GM18868 (cell line): ENCODE data around the gene NAPB.

Source experiments
- ATAC-seq: cut with Tn5 transposase; IDR thresholded peaks from one replicate; pipeline ENCODE4 v1.9.1; 2021; ENCODE audit warnings: mild to moderate bottlenecking, moderate library complexity; ENCODE audit not compliant: unreplicated experiment

The NAPB gene

DNA sequence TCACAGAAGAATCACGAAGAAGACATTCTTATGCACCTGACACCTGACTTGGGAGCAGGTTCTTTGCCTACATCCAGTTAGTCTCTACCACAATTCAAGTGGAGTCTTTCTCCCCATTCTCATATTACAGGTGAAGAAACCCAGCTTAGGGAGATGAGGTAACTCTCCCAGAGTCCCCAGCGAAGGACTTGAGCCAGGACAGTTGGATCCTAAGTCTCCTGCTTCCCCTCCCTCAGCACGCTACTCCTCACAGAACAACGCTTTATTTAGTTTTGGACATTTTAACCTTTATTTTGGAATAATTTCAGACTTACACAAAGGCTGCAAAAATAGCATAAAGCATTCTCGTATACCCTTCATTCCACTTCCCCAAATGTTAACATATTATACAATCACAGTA, 17.4 kb upstream of the NAPB start:
- no peak for ATAC-seq

DNA sequence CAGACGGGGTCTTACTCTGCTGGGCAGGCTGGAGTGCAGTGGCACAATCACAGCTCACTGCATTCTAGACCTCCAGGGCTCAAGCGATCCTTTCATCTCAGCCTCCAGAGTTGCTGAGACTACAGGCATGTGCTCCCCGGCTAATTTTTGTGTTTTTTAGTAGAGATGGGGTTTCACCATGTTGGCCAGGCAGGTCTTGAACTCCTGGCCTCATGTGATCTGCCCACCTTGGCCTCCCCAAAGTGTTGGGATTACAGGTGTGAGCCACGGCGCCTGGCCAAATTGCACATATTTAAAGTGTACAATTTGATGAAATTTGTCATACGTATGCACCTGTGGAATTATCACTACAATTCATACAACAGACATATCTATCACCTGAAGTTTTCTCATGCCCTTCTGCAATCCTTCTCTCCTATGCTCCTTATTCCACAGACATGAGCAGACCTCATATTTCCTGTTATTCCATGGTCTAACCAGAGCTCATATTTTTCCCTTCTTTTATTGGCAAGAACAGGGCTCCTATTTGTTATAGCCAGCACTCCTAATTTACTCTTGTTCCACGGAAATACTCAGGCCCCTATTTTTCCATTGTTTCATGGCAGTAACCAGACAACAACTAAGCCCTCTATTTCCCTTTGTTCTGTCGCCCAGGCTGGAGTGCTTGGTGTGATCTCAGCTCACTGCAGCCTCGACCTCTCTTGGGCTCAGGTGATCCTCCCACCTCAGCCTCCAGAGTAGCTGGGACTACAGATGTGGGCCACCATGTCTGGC, 16.0 kb upstream of the NAPB start:
- no peak for ATAC-seq

DNA sequence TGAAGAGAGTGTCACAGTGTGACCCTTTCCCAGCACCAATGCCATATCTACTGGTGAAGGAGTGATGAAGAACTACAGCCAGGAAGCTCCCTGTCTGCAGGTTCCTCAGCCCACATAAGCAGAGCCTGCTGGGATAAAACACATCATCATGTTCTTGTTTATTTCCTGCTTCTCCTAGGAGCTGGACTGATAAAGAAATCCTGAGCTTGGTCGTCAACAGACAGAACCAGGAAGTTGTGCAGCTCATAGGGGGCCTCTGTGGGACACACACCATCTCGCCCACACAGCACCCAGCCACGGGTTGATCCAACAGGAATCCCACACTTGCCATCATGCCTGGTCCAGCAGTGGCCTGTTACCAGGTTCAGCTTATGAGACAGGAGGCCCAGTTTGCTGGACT, 15.4 kb upstream of the NAPB start:
- ATAC-seq = no peak

DNA sequence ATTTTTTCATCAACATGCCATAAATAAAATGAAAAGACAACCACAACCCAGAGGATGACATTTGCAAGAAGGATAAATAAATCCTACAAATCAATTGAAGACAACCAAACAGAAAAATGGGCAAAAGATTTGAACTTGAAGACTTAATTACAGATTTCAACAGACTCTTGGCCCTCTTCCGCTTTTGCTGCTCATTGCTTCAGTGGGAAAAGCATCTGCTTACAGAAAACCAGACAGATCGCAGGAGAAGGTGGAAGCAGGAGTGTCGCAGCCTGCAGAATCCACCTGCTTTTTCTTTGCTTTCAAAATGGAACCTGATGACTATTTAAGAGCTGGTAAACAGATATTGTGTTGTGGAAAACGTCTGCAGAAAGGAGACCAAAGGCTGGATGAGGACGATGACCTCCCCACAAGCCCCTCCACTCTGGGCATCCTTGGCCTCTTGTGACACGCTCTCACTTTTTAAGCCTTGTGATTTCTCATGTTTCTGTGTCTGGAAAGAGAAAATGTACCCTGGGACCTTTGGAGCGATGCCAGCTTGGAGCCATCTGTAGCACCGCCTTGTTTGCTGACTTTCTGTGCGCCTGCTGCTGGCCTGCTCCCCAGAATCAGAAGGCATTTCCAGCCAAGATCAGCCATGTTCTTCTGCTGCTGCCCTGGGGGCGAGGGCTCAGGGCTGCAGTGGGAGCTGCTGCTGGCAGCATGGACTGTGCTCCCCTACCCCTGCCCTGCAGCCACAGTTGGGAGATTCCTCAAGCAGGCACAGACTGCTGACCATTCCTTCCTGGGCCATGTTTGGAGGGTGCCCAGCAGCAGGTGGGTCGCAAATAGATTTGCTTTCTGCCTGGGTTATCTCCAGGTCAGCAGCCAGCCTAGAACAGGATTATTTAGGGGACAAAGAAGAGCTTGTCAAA, 14.6 kb upstream of the NAPB start:
- ATAC-seq = no peak

DNA sequence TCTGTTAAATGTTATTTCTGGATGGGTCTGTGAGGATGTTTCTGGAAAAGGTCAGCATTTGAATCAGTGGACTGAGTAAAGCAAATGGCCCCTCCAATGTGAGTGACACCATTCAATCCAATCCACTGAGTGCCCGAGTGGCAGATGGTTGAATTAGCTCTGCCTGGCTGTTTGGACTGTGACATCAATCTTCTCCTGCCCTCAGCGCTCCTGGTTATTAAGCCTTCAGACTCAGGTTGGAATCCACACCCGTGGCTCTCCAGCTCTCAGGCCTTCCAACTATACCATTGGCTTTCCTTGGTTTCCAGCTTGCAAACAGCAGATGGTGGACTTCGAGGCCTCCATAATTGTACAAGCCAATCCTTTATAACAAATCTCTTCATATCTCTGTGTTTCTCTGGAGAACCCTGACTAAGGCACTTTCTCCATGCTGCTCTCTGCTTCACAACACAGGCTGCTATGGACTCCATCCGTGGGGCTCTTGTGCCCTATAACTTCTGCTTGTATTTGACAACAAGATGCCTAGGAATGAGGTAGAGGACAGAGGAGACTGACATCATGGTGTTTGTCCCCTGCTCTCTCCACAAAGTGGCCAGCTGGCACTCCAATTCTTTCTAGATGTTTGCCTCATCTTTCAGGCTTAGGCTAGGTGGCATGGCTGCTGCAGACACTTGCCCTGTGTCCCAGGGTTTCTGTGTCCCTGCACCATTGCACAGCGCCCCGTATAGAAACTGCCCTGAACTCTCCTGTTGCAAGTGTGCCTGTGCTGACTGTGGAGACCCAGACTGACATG, 13.4 kb upstream of the NAPB start:
- ATAC-seq = no peak

DNA sequence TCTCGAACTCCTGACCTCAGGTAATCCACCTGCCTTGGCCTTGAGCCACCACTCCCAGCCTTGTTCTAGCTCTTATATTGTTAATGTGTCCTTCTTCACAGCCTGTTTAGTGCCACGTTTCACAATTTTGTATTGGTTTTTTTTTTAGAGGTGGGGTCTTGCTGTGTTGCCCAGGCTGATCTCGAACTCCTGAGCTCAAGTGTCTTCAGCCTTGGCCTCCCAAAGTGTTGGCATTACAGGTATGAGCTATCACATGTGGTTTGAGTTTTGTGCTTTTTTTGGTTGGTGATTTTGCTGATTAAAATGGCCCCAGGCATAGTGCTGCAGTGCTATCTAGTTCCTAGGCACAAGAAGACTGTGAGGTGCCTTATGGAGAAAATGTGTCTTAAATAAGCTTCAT, 12.3 kb upstream of the NAPB start:
- no peak for ATAC-seq

DNA sequence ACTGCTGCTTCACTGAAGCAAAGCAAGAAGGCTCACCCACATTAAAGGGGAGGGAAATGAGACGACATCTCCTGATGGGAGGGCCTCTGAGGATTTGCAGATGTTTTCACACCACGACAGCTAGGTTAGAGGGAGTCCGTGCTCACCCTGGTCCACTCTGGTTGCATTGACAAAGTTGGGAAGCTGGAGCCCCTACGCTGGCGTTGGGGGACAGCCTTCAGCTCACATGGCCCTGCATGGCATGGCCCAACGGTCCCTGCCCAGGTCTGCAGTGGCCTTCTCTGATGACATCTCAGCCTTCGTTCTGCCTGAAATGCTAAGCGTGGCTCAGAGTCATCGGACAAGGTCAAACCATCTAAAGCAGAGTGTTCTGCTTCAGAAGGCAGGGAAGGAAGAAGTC, 3.8 kb upstream of the NAPB start:
- no peak for ATAC-seq

DNA sequence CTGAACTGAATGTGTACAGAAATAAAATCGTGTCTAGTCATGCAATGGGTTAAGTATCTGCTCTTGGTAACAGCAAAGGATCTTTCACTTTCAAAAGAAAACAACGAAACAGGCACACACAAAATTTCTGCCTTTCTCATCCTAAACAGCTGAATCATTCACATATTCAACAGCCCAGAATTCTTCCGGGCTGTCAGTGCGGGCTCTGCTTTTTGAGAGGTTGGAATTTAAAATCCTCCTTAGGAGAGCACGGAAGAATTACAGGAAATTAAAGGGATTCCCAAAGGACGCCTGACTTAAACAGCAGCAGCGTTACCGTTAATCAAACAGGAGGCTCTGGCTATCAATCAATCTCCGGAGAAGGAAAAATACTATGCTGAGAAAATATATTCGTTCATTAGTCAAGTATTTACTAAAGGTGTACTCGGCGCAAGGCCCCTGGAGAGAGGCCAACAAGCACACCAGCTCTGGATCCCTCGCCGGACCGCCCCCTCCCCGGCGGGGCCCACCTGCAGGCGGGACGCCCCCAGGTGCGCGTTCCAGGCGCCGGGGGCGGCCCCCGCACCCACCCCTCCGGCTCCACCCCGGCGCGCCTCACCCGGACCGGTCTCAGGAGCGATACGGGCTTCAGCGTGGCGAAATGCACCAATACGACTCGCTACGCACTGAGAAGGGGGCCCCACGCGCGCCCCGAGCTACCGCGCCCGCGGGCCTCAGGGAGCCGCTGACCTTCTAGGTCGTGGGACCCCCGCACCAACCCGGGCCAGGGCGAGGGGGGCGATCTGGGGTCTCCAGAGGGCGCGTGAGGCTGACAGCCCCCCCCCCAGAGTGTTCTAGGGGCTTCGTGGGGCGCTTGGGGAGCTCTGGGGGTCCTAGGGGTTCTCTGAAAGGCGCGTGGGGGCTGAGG, 1.0 kb downstream of the NAPB start:
- peak; percentile 24 for ATAC-seq

DNA sequence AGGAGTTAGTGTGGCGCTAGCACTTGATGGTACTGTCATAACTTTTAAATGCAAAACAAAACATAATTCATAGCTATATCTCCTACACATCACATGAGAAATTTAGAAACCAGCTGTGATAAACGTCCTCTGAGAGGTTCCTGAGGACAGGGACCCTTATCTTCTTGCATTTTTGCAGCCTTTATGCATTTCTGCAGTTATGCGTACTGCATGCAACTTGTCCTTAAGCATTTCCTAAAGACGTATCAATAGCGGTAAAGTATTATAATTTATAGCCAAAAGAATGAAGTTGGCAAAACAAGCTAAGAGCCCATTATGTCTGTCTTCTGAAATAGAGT, 1.7 kb downstream of the NAPB start:
- ATAC-seq = no peak

DNA sequence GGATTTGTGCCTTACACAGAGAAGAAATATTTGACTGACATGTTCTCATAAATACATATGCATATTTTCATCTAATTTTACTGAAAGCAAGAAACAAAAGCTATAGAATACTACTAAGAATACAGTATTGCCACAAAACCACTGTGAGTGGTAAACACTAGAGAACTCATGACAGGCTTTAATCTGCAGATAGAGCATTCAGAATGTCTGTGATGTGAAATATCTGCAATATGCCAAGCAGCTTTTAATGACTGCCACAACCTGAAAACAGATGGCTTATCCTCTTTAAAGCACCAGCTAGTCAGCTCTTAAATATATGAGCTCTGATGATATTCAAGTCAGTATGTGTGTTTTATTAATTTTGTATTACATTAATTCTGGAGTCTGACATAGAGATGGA, 3.4 kb downstream of the NAPB start:
- no peak for ATAC-seq

DNA sequence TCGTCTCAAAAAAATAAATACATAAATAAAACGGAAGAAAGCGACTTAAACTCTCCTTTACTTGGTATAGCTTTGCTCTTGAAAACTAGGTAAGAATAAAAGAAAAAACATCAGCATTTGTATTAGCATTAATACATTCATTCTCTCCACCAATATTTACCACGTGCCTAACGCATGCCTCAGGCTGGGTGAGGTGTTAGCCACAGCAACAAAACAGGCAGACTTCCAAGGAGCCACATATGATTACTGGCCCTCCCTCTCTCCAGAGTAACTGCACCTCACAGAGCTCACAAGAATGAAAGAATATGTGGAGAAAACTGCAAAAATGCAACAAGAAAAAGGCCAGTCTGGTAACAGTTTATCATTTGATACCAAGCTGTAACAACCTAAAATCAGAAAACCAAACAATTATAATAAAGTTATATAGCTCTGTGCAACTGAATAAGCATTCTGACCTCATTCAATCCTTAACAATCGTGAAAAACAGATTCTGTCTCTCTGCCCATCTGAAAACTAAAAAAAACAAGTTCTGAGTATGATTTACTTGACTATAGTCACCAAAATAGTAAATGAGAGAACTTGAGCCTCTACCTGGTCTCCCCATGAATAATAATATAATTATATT, 5.2 kb downstream of the NAPB start:
- ATAC-seq = no peak

DNA sequence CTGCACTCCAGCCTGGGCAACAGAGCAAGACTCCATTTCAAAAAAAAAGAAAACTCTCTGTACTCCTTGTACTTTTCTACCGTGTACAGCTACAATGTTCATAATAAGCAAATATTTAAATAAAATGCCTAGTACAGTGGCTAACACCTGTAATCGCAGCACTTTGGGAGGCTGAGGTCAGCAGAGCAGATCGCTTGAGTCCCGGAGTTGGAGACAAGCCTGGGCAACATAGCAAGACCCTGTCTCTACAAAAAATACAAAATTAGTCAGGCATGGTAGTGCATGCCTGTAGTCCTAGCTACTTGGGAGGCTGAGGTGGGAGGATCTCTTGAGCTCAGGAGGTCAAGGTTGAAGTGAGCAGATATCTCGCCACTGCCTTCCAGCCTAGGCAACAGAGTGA, 5.7 kb downstream of the NAPB start:
- no peak for ATAC-seq

DNA sequence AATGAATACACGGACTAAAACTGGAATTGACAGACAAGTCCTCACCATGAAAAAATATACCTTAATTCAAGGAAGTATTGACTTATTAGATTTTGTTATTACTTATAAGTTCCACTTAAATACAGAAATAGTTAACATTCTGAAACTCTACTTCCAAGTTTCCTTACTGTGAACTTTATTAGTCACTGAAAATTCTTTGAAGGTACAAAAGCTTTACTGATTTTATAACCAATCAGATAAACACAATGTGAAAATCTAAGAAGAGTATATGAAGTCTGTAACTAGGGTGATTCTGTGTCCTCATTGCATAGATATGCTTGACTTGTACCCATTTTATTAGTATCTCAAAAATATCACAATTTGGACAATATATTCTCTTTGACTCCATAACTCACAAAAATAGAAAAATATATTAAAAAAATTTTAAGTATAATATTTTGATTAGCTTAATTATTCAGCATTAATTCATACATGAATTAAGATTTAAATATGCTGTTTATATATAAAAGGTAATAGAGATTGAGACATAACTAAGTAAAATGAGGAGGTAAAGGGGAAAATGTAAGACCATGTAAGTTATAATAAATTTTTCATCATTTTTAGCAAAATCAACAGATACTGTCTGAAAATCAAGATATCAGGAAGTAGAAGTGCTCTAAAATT, 6.6 kb downstream of the NAPB start:
- no peak for ATAC-seq

DNA sequence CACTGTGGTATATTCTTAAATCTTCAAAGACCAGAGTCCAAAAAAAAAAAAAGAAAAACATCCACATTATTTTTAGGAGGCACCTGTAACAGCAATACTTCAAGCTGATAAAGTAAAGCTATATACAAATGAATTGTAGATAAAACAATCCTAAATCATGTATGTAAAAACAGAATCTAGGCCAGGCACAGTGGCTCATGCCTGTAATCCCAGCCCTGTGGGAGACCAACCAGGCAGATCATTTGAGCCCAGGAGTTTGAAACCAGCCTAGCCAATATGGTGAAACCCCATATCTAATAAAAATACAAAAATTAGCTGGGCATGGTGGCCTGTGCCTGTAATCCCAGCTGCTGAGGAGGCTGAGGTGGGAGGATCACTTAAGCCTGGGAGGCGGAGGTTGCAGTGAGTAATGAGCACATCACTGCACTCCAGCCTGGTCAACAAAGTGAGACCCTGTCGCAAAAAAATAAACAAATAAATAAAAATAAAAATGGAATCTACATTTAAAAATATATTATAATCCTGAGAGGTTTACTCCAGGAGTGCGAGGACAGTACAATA, 7.3 kb downstream of the NAPB start:
- no peak for ATAC-seq

DNA sequence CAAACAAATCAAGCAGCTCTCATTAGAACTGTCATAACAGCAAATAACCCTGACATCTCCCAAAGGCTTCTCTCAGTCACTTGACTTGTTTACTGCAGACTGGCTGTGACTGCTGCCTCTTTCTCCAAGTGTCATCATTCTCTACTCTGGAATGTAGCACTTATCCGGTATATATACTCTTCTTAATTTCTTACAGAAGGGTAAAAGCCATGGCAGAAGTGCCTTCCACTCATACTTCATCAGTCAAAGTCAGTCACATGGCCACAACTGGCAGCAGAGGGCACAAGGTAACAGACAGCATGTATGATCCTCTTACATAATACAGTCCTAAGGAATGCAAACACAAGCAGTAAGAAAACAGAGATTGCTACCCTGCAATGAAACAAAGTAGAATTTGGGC, 9.3 kb downstream of the NAPB start:
- no peak for ATAC-seq

DNA sequence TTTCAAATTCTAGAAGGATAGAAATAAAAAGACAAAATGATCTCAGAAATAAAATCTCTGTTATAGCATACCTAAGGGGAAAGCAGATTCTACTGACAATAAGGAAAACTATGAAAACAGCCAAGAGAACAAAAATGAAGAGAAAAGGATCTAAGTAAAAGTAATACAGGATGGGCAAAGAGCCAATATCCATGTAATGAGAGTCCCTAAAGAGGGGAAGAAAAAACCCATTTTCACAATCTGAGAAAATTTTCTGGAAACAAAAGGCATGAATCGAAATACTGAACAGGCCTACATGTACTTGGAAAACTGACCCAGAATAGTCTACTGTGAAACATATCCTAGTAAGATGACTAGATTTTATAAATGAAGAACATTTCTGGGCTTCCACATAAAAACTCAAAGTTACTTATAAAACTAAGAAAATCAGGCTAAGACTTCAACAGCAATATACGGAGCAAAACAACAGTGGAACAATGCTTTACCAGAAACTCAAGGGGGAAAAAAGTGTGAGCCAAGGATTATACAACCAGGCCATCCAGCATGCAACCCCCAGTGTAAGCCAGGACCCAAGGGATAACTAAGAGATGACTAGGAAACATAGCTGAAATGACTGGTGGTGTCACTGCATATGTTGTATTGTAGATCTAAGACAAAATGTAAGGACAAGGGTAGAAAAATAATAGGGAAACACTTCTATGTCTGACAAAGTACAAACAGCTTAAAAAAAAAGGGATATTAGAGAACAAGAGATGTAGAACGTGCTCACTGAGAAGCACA, 10.2 kb downstream of the NAPB start:
- no peak for ATAC-seq

DNA sequence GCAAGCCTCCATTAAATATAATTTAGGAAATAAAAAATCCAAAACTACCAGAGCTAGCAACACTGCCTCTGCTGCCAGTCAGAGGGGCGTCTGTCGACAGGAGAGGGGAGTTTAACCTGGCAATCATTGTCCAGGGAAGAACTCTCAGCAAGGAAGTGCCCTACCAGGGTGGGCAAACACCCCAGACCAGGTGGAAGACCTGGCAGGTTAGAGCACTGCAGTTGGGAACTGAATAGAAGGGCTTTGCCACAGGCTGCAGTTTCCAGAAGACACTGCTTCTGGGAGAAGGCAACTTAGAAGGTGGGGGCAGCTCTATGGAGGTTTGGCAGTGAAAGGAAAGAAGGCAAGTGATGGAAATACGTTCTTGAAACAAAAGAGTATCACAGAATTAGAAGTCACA, 11.5 kb downstream of the NAPB start:
- no peak for ATAC-seq

DNA sequence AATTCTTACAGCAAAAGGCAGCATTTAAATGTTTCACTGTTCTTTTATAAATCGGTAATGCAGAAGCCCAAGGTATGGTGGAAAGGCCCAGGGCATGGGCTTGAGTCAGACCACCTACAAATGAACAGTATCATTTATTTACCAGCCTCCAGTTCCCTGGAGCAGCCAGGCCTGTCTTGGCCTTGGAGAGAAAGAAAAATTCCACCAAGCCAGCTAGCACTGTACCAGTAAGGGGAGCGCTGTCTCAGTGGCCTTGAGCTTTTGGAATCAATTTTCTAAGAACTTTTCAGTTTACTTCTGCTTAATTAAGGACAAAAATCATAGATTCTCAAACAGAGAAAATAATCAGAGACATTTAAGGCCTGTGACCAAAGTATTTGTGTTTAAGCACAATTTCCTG, 12.3 kb downstream of the NAPB start:
- no peak for ATAC-seq
